ENCODE data around the gene TMPRSS11D. TPM values are rescaled to one million over a fixed set of nuclear protein-coding genes. Genes with fewer than 3 reads are reported as not detected.

Gene TMPRSS11D
- total RNA-seq, 1 experiment from 2014 or later: not detected

DNA sequence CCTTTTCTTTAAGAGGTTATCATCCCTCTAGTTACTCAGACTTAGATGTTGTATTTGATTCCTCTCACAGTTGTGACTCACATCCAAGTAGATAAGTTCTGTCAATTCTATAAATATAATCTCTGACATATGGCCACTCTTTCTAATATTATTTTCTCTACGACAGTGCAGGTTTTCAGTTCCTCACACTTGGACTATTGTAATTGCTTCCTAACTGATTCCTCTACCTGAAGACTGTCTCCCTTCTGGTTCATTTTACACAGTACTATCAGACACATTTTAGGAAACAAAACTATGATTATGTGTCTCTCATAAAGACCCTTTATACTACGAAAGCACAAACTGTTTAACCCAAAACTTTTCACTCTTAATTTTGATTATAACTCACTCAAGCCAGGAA is 98.3 kb downstream of the TMPRSS11D start:
- no peaks in the 10 kb centered on the region for H3K4me1 ChIP-seq (replicated peaks; ENCODE audit: insufficient read depth)
- H3K9me2 ChIP-seq (ENCODE audit: insufficient read depth): no peaks in the 10 kb centered on the region
- H3K4me2 ChIP-seq: no peak overlapping the region
- H3F3A ChIP-seq (ENCODE audit: insufficient read depth, low read depth): no peaks in the 10 kb centered on the region
- no peaks in the 10 kb centered on the region for H3K36me3 ChIP-seq (ENCODE audit: low read depth)
- BruUV-seq (replicated peaks): no TSS peak
- H4K20me1 ChIP-seq (ENCODE audit: insufficient read depth): no peaks in the 10 kb centered on the region
- no peak overlapping the region for H3K27ac ChIP-seq
- intact Hi-C loops (cut with micrococcal nuclease; ENCODE audit: unreplicated experiment): no loop called here
- H3K27me3 ChIP-seq (ENCODE audit: insufficient read depth, low read depth): no peaks in the 10 kb centered on the region
- no peak for TF ChIP-seq EZH2 (IDR thresholded peaks at IDR 0.05; ENCODE audit: low read depth)
- TF ChIP-seq, protein P1, sequence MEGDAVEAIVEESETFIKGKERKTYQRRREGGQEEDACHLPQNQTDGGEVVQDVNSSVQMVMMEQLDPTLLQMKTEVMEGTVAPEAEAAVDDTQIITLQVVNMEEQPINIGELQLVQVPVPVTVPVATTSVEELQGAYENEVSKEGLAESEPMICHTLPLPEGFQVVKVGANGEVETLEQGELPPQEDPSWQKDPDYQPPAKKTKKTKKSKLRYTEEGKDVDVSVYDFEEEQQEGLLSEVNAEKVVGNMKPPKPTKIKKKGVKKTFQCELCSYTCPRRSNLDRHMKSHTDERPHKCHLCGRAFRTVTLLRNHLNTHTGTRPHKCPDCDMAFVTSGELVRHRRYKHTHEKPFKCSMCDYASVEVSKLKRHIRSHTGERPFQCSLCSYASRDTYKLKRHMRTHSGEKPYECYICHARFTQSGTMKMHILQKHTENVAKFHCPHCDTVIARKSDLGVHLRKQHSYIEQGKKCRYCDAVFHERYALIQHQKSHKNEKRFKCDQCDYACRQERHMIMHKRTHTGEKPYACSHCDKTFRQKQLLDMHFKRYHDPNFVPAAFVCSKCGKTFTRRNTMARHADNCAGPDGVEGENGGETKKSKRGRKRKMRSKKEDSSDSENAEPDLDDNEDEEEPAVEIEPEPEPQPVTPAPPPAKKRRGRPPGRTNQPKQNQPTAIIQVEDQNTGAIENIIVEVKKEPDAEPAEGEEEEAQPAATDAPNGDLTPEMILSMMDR (conservative IDR thresholded peaks at IDR 0.05): no peak
- H3K79me2 ChIP-seq (ENCODE audit: low read depth): no peaks in the 10 kb centered on the region
- no peaks in the 10 kb centered on the region for H3K9me3 ChIP-seq (ENCODE audit: insufficient read depth, low read depth)
- H3K4me3 ChIP-seq: no peak overlapping the region
- no peak overlapping the region for H2AFZ ChIP-seq
- CTCF ChIA-PET: no interaction called here
- POLR2A ChIA-PET (ENCODE audit: unreplicated experiment): no interaction called here
- DNase-seq: no peak

DNA sequence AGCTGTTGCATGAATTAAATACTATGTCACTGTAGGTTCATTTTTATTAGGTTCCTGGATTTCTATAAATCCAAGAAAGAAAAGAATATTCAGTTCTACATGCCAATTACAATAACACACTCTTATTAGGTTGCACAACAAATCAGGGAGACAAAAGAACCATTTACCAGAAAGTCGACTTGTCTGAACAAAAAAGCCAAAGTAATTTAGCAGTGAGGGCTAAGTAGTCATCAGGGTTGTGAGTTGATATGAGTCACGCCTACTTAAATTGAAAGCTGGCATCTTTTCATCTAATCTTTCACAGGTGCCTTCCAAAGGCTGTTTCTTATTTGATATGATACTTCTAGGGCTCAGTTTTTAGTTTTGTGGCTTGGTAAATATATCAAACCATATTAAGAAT is 104.2 kb downstream of the TMPRSS11D start:
- Histone ChIP-seq H3K4me1 (replicated peaks; ENCODE audit: insufficient read depth) (no peaks in the 10 kb centered on the region), H3K79me2 (ENCODE audit: low read depth) (no peaks in the 10 kb centered on the region), H3K9me2 (ENCODE audit: insufficient read depth) (no peaks in the 10 kb centered on the region), H4K20me1 (ENCODE audit: insufficient read depth) (no peaks in the 10 kb centered on the region), H3K4me3 (no peak overlapping the region), H3K4me2 (no peak overlapping the region), H3K27ac (no peak overlapping the region), H3K36me3 (ENCODE audit: low read depth) (no peaks in the 10 kb centered on the region), H3F3A (ENCODE audit: insufficient read depth, low read depth) (no peaks in the 10 kb centered on the region), H2AFZ (no peak overlapping the region), H3K27me3 (ENCODE audit: insufficient read depth, low read depth) (no peaks in the 10 kb centered on the region), H3K9me3 (ENCODE audit: insufficient read depth, low read depth) (no peaks in the 10 kb centered on the region)
- TF ChIP-seq, protein P1 (conservative IDR thresholded peaks at IDR 0.05): no peak
- TF ChIP-seq EZH2 (IDR thresholded peaks at IDR 0.05; ENCODE audit: low read depth): no peak
- CTCF ChIA-PET: no interaction called here
- no TSS peak for BruUV-seq (replicated peaks)
- DNase-seq: no peak
- intact Hi-C loops (cut with micrococcal nuclease; ENCODE audit: unreplicated experiment): no loop called here
- POLR2A ChIA-PET (ENCODE audit: unreplicated experiment): no interaction called here

- TF ChIP-seq, protein P1 (conservative IDR thresholded peaks at IDR 0.05): no peak
- no peak for TF ChIP-seq EZH2 (IDR thresholded peaks at IDR 0.05; ENCODE audit: low read depth)
- no peak overlapping the region for H3K27ac ChIP-seq
- H3K9me2 ChIP-seq (ENCODE audit: insufficient read depth): no peaks in the 10 kb centered on the region
- no peak overlapping the region for H2AFZ ChIP-seq
- H3K4me1 ChIP-seq (replicated peaks; ENCODE audit: insufficient read depth): no peaks in the 10 kb centered on the region
- H3K79me2 ChIP-seq (ENCODE audit: low read depth): no peaks in the 10 kb centered on the region
- H3K4me2 ChIP-seq: no peak overlapping the region
- H3K36me3 ChIP-seq (ENCODE audit: low read depth): no peaks in the 10 kb centered on the region
- intact Hi-C loops (cut with micrococcal nuclease; ENCODE audit: unreplicated experiment): no loop called here
- CTCF ChIA-PET: no interaction called here
- no peaks in the 10 kb centered on the region for H3F3A ChIP-seq (ENCODE audit: insufficient read depth, low read depth)
- no peaks in the 10 kb centered on the region for H3K9me3 ChIP-seq (ENCODE audit: insufficient read depth, low read depth)
- BruUV-seq (replicated peaks): no TSS peak
- no peak overlapping the region for H3K4me3 ChIP-seq
- H4K20me1 ChIP-seq (ENCODE audit: insufficient read depth): no peaks in the 10 kb centered on the region
- H3K27me3 ChIP-seq (ENCODE audit: insufficient read depth, low read depth): no peaks in the 10 kb centered on the region
- no peak for DNase-seq
- POLR2A ChIA-PET (ENCODE audit: unreplicated experiment): no interaction called here
These were observed 107.1 kb downstream of the TMPRSS11D start for GRCh38 chr4:67776746-67777145.

Other genes with a start within 250 kb of the TMPRSS11D start
- 51.0 and 64.2 TPM in 2 replicates for gene UBA6, start 182.8 kb downstream of the TMPRSS11D start, total RNA-seq (2021)
- not detected in 2 replicates for gene GNRHR, start 129.6 kb downstream of the TMPRSS11D start, total RNA-seq (2021)
- not detected in 2 replicates for gene TMPRSS11A, start 79.5 kb upstream of the TMPRSS11D start, total RNA-seq (2021)
- gene TMPRSS11F, start 245.9 kb upstream of the TMPRSS11D start, total RNA-seq (2021): not detected in 2 replicates